Adipose tissue (tissue), 3 donors: ENCODE data around the gene DNASE1L3. TPM values are rescaled to one million over a fixed set of nuclear protein-coding genes. Genes with fewer than 3 reads are reported as not detected.
"Not testable (repeated sequence)": the region's sequence is repeated elsewhere in the genome, so short reads cannot be mapped to it uniquely, and the experiment has no call there.

Experiments
- H3K27ac ChIP-seq: one replicate; pipeline ENCODE4 v1.5.1; 2013; ENCODE audit warnings: low read depth, low read length
- WGBS, 3 donors: extraction: QIAGEN DNeasy Blood & Tissue Kit; methylation state at CpG; one replicate each; pipeline ENCODE4 v1.1.7; 2013; 5-methylcytosine and 5-hydroxymethylcytosine counted together
- polyA plus RNA-seq, 3 donors: library from polyadenylated mRNA; stranded (reverse); fragments of 200-250 nt; gene quantifications; one replicate each; pipeline ENCODE4 v1.2.3, GENCODE V29; 2013
- donor health status: healthy with polysubstance abuse.
- donor health status: Bipolar disorder and iron deficiency.
- donor health status: healthy.

The DNASE1L3 gene
- polyA plus RNA-seq, 3 donors, result 0.95 to 4.9 (median 0.98) TPM

- 84 to 92% (median 91%) methylated on average over 4 of the region's 4 CpGs for WGBS, 3 donors
- H3K27ac ChIP-seq, result no peak overlapping the region
These were observed 2.8 kb downstream of the DNASE1L3 start for GRCh38 chr3:58207954-58208353.

GRCh38 chr3:58206406-58207011, 4.3 kb downstream of the DNASE1L3 start:
- H3K27ac ChIP-seq, result no peak overlapping the region
- 74 to 80% (median 75%) methylated on average over 5 of the region's 5 CpGs for WGBS, 3 donors

GRCh38 chr3:58205981-58206380, 4.8 kb downstream of the DNASE1L3 start:
- H3K27ac ChIP-seq, result no peak overlapping the region
- 32 to 89% (median 81%) methylated on average over 4 of the region's 4 CpGs for WGBS, 3 donors

GRCh38 chr3:58204720-58205119, 6.1 kb downstream of the DNASE1L3 start:
- no peak overlapping the region for H3K27ac ChIP-seq
- 85 to 91% (median 88%) methylated on average over 4 of the region's 4 CpGs for WGBS, 3 donors

GRCh38 chr3:58203541-58203940, 7.2 kb downstream of the DNASE1L3 start:
- H3K27ac ChIP-seq, result no peak overlapping the region
- 95 to 98% (median 96%) methylated on average over 4 of the region's 4 CpGs for WGBS, 3 donors

- 84 to 87% (median 86%) methylated on average over 9 of the region's 9 CpGs for WGBS, 3 donors
- no peak overlapping the region for H3K27ac ChIP-seq
These were observed 7.8 kb downstream of the DNASE1L3 start for GRCh38 chr3:58202917-58203360.

- WGBS, 3 donors, result 49 to 58% (median 54%) methylated on average over 3 of the region's 3 CpGs
- H3K27ac ChIP-seq, result not testable (repeated sequence)
These were observed 9.3 kb downstream of the DNASE1L3 start for GRCh38 chr3:58201451-58201850.

GRCh38 chr3:58200846-58201355, 9.9 kb downstream of the DNASE1L3 start:
- WGBS, 3 donors, result 26 to 64% (median 28%) methylated on average over 11 of the region's 11 CpGs
- H3K27ac ChIP-seq, result no peak overlapping the region

GRCh38 chr3:58200121-58200709, 10.6 kb downstream of the DNASE1L3 start:
- H3K27ac ChIP-seq, result no peak overlapping the region

- H3K27ac ChIP-seq, result no peak overlapping the region
These were observed 12.0 kb downstream of the DNASE1L3 start for GRCh38 chr3:58198804-58199203.

GRCh38 chr3:58198362-58198761, 12.4 kb downstream of the DNASE1L3 start:
- no peak overlapping the region for H3K27ac ChIP-seq
- 77 to 86% (median 79%) methylated on average over 8 of the region's 8 CpGs for WGBS, 3 donors

GRCh38 chr3:58197588-58197987, 13.2 kb downstream of the DNASE1L3 start:
- 90 to 97% (median 95%) methylated on average over 10 of the region's 10 CpGs for WGBS, 3 donors
- no peak overlapping the region for H3K27ac ChIP-seq

GRCh38 chr3:58193682-58194407, 16.9 kb downstream of the DNASE1L3 start:
- whole genome bisulfite sequencing, 3 donors, result 90 to 94% (median 93%) methylated on average over 12 of the region's 12 CpGs
- H3K27ac ChIP-seq, result no peak overlapping the region

- no peak overlapping the region for H3K27ac ChIP-seq
- WGBS, 3 donors, result 81 to 87% (median 82%) methylated on average over 5 of the region's 5 CpGs
These were observed 18.7 kb downstream of the DNASE1L3 start for GRCh38 chr3:58192069-58192468.

- H3K27ac ChIP-seq, result no peak overlapping the region
- WGBS, 3 donors, result 65 to 73% (median 72%) methylated on average over 10 of the region's 10 CpGs
These were observed 19.3 kb downstream of the DNASE1L3 start for GRCh38 chr3:58191361-58191991.

GRCh38 chr3:58190882-58191281, 19.9 kb downstream of the DNASE1L3 start:
- H3K27ac ChIP-seq, result no peak overlapping the region
- 91 to 95% (median 93%) methylated on average over 4 of the region's 4 CpGs for WGBS, 3 donors

GRCh38 chr3:58190291-58190690, 20.5 kb downstream of the DNASE1L3 start:
- WGBS, 3 donors, result 93 to 100% (median 98%) methylated on average over 4 of the region's 4 CpGs
- no peak overlapping the region for H3K27ac ChIP-seq

- no peak overlapping the region for H3K27ac ChIP-seq
- 73 to 82% (median 80%) methylated on average over 5 of the region's 5 CpGs for WGBS, 3 donors
These were observed 21.1 kb downstream of the DNASE1L3 start for GRCh38 chr3:58189691-58190090.

- H3K27ac ChIP-seq, result no peak overlapping the region
- 50 to 76% (median 58%) methylated on average over 10 of the region's 10 CpGs for WGBS, 3 donors
These were observed 21.8 kb downstream of the DNASE1L3 start for GRCh38 chr3:58188921-58189451.
